ENCODE measurements around the gene PPP1R12A. TPM values are rescaled to one million over a fixed set of nuclear protein-coding genes. Genes with fewer than 3 reads are reported as not detected.
"Not testable (repeated sequence)": the region's sequence is repeated elsewhere in the genome, so short reads cannot be mapped to it uniquely, and the experiment has no call there.

The PPP1R12A gene
- total RNA-seq, 2 donors from 2014 or later, result 112 to 131 TPM

DNA sequence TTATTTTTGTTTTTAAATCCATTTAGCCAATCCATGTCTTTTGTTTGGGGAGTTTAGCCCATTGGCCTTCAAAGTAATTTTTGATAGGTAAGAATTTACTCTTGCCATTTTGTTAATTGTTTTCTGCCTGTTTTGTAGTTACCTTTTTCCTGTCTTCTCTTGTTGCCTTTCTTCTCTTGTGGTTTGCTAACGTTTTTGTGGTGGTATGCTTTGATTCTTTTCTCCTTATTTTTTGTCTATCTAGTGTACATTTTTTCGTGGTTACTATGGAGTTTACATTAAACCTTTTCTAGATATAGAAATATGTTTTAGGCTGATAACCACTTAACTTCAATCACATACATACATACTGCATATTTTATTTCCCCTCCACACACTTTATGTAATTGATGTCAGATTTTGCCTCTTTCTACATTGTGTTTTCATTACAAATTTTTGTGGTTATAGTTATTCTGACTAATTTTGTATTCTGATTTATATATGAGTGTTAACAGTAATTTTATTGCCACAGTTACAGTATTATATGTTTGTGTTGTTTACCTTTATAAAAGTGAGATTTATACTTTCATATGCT, 19.2 kb upstream of the PPP1R12A start:
- Mint-ChIP-seq H3K9me3 (peaks cover 4% of the 10 kb centered on the region), H3K27ac (no peak overlapping the region)

DNA sequence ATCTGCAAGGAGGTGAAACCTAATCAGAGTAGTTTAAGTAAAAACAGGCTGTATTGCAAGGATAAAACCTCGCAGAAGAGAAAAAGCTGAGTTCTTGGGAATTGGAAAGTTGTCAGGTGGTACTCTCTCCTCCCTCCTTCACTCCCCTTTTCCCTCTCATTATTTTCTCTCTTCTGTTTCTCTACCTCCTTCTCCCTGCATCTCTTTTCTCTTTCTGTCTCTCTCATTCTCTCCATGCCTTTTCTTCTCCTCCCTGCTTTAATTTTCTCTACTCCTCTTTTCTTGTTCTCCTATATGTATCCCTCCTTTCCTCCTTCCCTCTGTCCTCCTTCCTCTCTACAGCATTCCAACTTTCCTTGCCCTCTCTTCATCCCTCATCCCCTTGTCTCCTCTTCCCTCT, 14.2 kb upstream of the PPP1R12A start:
- DNase-seq (ENCODE audit: low spot score) (no peak), ATAC-seq (no peak)
- Mint-ChIP-seq H3K4me3 (no peak overlapping the region), H3K4me1 (ENCODE audit: low read depth in 2 of 2) (no peaks in the 10 kb centered on the region), H3K9me3 (no peaks in the 10 kb centered on the region), H3K27ac (no peak overlapping the region), H3K36me3 (no peaks in the 10 kb centered on the region), H3K27me3 (peaks cover 14 to 25% of the 10 kb centered on the region in 2 donors)

More for the DNA sequence above, 19.2 kb upstream of the PPP1R12A start:
- H3K27me3 Mint-ChIP-seq, result peaks cover 10 to 28% of the 10 kb centered on the region in 2 donors
- H3K4me3 Mint-ChIP-seq, result no peak overlapping the region
- DNase-seq (ENCODE audit: low spot score), result no peak
- no peak for ATAC-seq
- no peaks in the 10 kb centered on the region for H3K4me1 Mint-ChIP-seq (ENCODE audit: low read depth in 2 of 2)
- H3K36me3 Mint-ChIP-seq, result peaks cover 10% of the 10 kb centered on the region

DNA sequence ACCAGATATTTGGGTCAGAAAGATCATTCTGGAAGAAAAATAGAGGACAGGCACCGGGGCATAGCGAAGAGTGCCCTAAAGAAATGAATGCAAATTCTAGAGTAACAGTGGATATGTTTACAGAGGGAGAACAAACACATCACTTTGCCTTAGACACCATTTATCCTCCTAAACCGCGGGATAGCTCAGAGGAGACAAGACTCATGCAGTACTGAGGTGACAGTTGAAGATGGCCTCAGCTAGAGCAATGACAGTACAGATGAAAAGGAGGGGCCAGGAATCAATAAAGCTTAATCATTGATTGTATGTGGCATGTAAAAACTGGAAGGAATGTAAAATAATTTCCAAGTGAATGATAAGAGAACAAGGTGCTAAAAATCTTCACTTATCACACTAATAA, 10.5 kb upstream of the PPP1R12A start:
- ATAC-seq (no peak), DNase-seq (ENCODE audit: low spot score) (no peak)
- no peaks in the 10 kb centered on the region for H3K9me3 Mint-ChIP-seq
- no peak overlapping the region for H3K27ac Mint-ChIP-seq
- H3K4me1 Mint-ChIP-seq (ENCODE audit: low read depth in 2 of 2), result no peaks in the 10 kb centered on the region
- H3K36me3 Mint-ChIP-seq, result no peaks in the 10 kb centered on the region
- peaks cover 9 to 15% of the 10 kb centered on the region in 2 donors for H3K27me3 Mint-ChIP-seq
- no peak overlapping the region for H3K4me3 Mint-ChIP-seq

DNA sequence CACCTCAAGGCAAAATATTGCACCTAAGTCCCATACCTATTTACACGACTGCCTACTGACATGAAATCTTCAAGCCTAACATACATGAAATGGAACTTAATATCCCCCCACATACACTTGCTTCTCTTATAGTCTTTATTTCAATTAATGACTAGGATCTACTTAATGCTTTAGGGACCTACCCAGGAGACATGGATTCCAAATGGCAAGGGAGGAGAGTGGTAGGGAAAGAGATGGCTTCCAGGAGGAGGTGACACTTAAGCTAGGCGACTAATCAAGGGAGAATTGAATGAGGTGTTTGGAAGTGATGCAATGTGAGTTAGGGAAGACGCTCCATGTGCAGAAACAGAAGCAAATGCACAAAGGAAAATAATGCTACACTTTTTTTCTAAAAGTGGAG, 9.7 kb upstream of the PPP1R12A start:
- DNase-seq (ENCODE audit: low spot score), result no peak
- no peaks in the 10 kb centered on the region for H3K4me1 Mint-ChIP-seq (ENCODE audit: low read depth in 2 of 2)

DNA sequence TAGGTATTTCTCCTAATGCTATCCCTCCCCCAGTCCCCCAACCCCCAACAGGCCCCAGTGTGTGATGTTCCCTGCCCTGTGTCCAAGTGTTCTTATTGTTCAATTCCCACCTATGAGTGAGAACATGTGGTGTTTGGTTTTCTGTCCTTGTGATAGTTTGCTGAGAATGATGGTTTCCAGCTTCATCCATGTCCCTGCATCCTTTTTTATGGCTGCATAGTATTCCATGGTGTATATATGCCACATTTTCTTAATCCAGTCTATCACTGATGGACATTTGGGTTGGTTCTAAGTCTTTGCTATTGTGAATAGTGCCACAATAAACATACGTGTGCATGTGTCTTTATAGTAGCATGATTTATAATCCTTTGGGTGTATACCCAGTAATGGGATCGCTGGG, 7.9 kb upstream of the PPP1R12A start:
- H3K27me3 Mint-ChIP-seq, result peaks cover 9 to 15% of the 10 kb centered on the region in 2 donors
- not testable (repeated sequence) for H3K4me1 Mint-ChIP-seq (ENCODE audit: low read depth in 2 of 2); H3K27ac Mint-ChIP-seq; H3K4me3 Mint-ChIP-seq; DNase-seq (ENCODE audit: low spot score); H3K36me3 Mint-ChIP-seq; H3K9me3 Mint-ChIP-seq; ATAC-seq

More for the DNA sequence above, 9.7 kb upstream of the PPP1R12A start:
- ATAC-seq, result no peak
- no peaks in the 10 kb centered on the region for H3K36me3 Mint-ChIP-seq
- H3K4me3 Mint-ChIP-seq, result no peak overlapping the region
- no peaks in the 10 kb centered on the region for H3K9me3 Mint-ChIP-seq
- H3K27me3 Mint-ChIP-seq, result peaks cover 9 to 15% of the 10 kb centered on the region in 2 donors
- H3K27ac Mint-ChIP-seq, result no peak overlapping the region

DNA sequence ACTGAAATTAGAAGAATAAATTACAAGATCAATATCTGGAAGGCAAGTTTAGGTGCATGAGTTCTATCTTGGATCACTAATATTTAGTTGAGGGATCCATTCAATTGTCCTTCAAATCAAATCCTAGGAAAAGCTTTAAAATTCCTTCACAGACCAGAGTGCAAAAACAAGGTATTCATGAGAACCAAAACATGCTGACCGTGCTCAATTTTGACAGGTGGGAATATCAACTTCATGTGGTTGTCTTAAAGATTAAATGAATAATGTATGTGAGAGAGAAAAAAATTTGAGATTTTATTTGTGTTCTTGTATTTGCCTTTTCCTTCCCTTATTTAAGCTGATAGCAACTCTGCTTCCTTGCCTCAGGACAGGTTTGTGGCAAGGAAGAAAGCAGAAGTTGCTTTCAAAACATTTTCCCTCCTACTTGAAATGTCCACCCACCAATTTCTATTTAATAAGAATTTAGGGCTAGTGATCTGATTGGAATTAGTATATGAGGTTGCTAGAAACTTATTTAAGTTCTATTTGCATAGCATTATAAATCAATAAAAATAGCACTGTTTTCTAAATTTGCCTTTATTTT, 4.9 kb upstream of the PPP1R12A start:
- Mint-ChIP-seq H3K27me3 (peaks cover 3 to 7% of the 10 kb centered on the region in 2 donors), H3K36me3 (no peaks in the 10 kb centered on the region), H3K4me3 (no peak overlapping the region), H3K27ac (no peak overlapping the region), H3K4me1 (ENCODE audit: low read depth in 2 of 2) (peaks cover 12 to 14% of the 10 kb centered on the region in 2 donors), H3K9me3 (no peaks in the 10 kb centered on the region)
- DNase-seq (ENCODE audit: low spot score) (no peak), ATAC-seq (no peak)

DNA sequence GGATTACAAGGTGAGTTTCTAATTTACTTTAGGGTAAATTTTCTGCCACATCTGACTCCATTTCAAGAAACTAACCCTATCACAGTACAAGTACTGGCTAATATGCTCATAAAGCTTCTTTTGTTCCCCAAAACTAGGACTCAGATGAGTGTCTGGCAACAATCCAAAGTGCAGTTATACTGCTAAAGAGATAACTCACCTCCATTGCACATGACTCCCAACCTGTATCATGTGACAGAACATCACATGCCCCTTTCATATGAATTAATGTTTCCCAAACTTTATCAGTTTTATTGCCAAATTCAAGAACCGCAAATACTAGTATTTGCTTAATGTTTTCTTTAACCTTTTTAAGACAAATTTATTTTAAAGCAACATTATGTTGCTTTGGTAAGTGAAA, 3.9 kb upstream of the PPP1R12A start:
- peaks cover 13 to 16% of the 10 kb centered on the region in 2 donors for H3K4me1 Mint-ChIP-seq (ENCODE audit: low read depth in 2 of 2)
- no peaks in the 10 kb centered on the region for H3K27me3 Mint-ChIP-seq
- H3K4me3 Mint-ChIP-seq, result no peak overlapping the region
- no peaks in the 10 kb centered on the region for H3K36me3 Mint-ChIP-seq
- ATAC-seq, result no peak
- no peak overlapping the region for H3K27ac Mint-ChIP-seq
- no peaks in the 10 kb centered on the region for H3K9me3 Mint-ChIP-seq
- no peak for DNase-seq (ENCODE audit: low spot score)

DNA sequence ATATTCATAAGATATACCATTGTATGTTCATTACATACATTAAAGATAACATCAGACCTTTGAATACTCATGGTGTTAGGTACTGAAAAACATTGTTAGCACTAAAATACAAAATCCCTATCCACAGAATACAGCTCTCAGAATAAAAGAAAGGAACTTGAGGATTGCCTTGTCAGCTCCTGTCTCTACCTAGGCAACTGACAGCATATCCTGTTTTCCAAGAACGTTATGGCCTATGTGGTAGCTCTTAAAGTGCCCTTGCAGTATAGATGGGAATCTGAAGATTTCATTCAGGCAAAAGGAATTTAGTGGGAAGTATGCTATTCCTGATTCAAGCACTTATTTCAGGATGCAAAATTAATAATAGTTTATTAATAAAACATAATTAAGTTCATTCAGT, 1.8 kb upstream of the PPP1R12A start:
- peak overlapping the region; percentile 93 for H3K4me3 Mint-ChIP-seq
- no peak for DNase-seq (ENCODE audit: low spot score)
- no peaks in the 10 kb centered on the region for H3K9me3 Mint-ChIP-seq
- no peaks in the 10 kb centered on the region for H3K36me3 Mint-ChIP-seq
- no peaks in the 10 kb centered on the region for H3K27me3 Mint-ChIP-seq
- peaks cover 26 to 34% of the 10 kb centered on the region in 2 donors for H3K4me1 Mint-ChIP-seq (ENCODE audit: low read depth in 2 of 2)
- ATAC-seq, result no peak
- peak overlapping the region in 1 of 2 donors; percentile 91 for H3K27ac Mint-ChIP-seq

DNA sequence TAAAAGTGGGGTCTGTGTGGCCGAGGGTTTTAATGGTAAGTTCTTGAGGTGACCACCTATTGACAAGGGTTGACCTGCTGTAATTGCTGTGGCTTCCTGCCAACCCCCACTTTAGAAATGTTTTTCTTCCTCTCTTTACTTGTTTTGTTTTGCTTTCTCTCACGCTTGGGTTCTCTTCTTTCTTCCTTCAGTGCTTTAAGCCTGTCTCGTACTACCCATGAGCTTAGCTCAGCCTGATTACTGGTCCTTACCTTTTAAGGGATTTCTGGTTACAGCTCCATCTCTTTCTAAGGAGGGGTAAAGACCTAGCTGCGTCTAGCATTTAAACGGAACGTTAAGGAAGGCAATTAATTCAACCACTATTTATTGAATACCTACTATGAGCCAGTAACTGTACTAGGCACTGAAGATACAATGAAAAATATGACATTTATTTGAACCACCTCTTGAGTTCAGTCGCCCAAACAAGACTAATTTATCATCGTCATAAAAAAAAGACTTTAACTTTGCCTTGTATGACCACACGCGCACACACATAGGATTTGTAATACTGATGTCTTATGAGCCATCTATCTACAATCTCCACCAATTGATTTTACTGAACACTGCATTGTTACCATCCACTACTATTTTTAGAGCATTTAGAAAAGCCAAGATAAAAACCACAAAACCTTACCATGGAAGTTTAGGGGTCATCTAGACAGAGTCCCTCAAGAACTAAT, 888 bp upstream of the PPP1R12A start:
- H3K9me3 Mint-ChIP-seq, result no peaks in the 10 kb centered on the region
- ATAC-seq, result peak; percentile 0 to 1
- peak overlapping the region; percentile 93 for H3K4me3 Mint-ChIP-seq
- no peak for DNase-seq (ENCODE audit: low spot score)
- H3K4me1 Mint-ChIP-seq (ENCODE audit: low read depth in 2 of 2), result peaks cover 28 to 36% of the 10 kb centered on the region in 2 donors
- H3K27me3 Mint-ChIP-seq, result no peaks in the 10 kb centered on the region
- peak overlapping the region; percentile 88 to 91 for H3K27ac Mint-ChIP-seq
- H3K36me3 Mint-ChIP-seq, result no peaks in the 10 kb centered on the region

DNA sequence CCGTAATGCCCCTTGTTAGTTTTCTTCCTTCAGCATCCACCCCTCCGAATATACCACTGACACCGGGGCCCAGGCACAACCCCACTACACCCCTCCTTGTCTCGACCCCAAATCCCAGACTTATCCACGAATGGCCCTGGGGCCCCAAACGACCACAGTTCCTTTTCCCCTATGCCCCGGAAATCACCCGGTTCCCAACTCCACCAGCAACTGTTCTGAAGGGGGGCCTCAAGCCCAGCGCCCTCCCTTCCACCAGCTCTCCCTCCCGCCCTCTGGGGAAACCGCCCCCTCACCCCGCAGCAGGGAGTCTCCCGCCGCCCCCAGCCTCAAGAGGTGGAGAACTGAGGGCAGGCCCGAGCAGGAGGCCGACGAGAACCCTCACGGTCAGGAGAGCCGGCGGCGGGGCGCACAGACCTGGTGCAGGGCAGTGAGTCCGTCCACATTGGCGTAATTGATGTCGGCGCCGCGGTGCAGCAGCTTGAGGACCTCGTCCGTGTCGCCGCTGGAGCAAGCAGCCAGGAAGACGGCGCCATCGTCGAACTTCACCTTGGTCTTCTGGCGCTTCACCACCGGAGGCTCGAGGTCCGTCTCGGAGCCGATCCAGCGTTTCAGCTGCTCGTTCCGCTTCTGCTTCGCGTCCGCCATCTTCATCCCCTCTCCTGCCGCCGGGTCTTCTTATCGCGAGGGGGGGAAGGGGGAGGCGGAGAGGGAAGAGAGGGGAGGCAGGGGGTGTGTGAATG, 446 bp downstream of the PPP1R12A start:
- peak overlapping the region; percentile 93 for H3K4me3 Mint-ChIP-seq
- ATAC-seq (peak; percentile 39 to 55), DNase-seq (ENCODE audit: low spot score) (peak; percentile 70)
- H3K27ac Mint-ChIP-seq, result peak overlapping the region; percentile 88 to 91
- H3K36me3 Mint-ChIP-seq, result no peaks in the 10 kb centered on the region
- H3K9me3 Mint-ChIP-seq, result no peaks in the 10 kb centered on the region
- H3K4me1 Mint-ChIP-seq (ENCODE audit: low read depth in 2 of 2), result peaks cover 34 to 47% of the 10 kb centered on the region in 2 donors
- H3K27me3 Mint-ChIP-seq, result no peaks in the 10 kb centered on the region

DNA sequence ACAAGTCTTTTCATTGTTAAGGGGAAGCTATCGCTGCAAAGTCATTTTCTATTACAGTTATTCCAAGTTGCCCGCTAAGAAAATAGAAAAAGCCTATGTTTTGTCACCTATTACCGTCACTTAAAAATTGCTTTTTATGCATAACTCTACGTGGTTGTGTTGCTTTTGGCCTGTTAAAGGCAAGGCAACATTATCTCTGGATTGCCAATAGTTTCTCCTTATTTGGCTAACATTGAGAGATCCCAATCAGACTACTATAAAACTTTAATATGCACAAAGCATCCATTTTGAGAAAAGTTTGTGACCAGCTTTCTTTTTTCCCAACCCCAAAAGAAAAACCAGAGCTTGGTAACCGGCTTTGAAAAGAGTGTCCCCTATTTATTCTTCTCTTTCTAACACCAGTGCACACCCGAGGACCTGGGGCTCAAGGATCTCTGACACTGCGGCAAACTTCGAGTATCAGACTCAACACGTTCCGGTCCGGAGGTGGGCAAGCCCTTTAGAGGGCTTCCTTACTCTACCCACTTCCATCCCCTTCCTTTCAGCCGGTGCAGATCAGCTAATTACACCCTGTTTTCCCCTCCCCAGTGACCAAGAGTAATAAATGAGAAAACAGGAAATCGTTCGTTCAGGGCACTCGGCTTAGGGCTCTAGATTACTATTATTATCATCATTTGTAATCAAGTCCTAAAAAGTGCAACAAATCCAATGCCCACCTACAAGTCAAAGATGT, 1.2 kb downstream of the PPP1R12A start:
- peak overlapping the region; percentile 93 for H3K4me3 Mint-ChIP-seq
- no peaks in the 10 kb centered on the region for H3K36me3 Mint-ChIP-seq
- H3K9me3 Mint-ChIP-seq, result no peaks in the 10 kb centered on the region
- peak in 1 of 2 donors; percentile 17 for ATAC-seq
- H3K27me3 Mint-ChIP-seq, result no peaks in the 10 kb centered on the region
- no peak for DNase-seq (ENCODE audit: low spot score)
- peaks cover 37 to 53% of the 10 kb centered on the region in 2 donors for H3K4me1 Mint-ChIP-seq (ENCODE audit: low read depth in 2 of 2)
- peak overlapping the region; percentile 88 to 91 for H3K27ac Mint-ChIP-seq

DNA sequence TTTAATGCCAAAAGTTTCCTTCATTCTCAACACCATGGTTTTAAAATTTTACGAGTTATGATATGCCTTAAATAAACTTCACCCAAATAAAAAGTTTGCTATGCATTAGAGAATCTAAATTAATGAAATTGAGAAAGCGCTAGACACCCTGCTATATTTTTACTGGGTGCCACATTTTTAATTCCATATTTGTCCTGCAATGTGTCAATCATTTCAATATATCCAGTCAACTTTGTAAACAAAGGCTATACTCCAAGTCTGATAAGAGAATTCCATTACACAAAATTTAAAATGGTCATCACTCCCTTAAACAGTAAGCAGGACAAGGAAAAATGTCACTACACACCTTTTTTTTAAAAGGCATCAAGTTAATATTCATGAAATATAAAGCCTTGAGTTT, 1.9 kb downstream of the PPP1R12A start:
- peak overlapping the region; percentile 93 for H3K4me3 Mint-ChIP-seq
- no peaks in the 10 kb centered on the region for H3K36me3 Mint-ChIP-seq
- no peak for DNase-seq (ENCODE audit: low spot score)
- peaks cover 40 to 60% of the 10 kb centered on the region in 2 donors for H3K4me1 Mint-ChIP-seq (ENCODE audit: low read depth in 2 of 2)
- no peaks in the 10 kb centered on the region for H3K9me3 Mint-ChIP-seq
- ATAC-seq, result no peak
- H3K27me3 Mint-ChIP-seq, result no peaks in the 10 kb centered on the region
- H3K27ac Mint-ChIP-seq, result peak overlapping the region; percentile 88 to 91

DNA sequence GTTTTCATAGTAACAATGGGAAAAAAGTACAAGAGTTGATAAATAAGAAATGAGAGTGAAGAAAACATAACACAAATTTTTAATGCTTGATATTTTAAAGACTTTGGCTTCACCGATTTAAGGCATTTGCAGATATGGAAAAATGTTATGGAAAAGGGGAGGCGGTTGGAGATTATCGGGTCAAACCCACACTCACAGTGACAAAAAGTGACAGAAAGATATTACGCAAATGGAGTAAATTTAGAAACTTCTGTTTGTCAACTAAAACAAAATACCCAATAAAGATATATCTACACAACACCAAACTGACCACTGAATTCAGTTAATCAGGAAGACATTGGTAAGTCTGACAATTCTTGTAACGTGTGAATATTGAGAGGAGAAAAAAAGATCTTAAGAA, 2.5 kb downstream of the PPP1R12A start:
- ATAC-seq (no peak), DNase-seq (ENCODE audit: low spot score) (no peak)
- Mint-ChIP-seq H3K4me3 (peak overlapping the region; percentile 93), H3K36me3 (no peaks in the 10 kb centered on the region), H3K27ac (peak overlapping the region; percentile 88 to 91), H3K9me3 (no peaks in the 10 kb centered on the region), H3K27me3 (no peaks in the 10 kb centered on the region), H3K4me1 (ENCODE audit: low read depth in 2 of 2) (peaks cover 41 to 66% of the 10 kb centered on the region in 2 donors)

Measured in natural killer cell treated with Interleukin-12 subunit alpha and Interleukin-12 subunit beta and Interleukin-15 and Interleukin-18, amount 100 ng/mL, for 72 hours (primary cell).